HG03558 (cell line): ENCODE results near the gene AKAP3.

ENCODE experiments used
- ATAC-seq: cut with Tn5 transposase; IDR thresholded peaks from one replicate; pipeline ENCODE4 v1.9.1; 2021; ENCODE audit warnings: moderate number of reproducible peaks; ENCODE audit not compliant: unreplicated experiment; ENCODE audit errors: extremely low read depth

Gene AKAP3

DNA sequence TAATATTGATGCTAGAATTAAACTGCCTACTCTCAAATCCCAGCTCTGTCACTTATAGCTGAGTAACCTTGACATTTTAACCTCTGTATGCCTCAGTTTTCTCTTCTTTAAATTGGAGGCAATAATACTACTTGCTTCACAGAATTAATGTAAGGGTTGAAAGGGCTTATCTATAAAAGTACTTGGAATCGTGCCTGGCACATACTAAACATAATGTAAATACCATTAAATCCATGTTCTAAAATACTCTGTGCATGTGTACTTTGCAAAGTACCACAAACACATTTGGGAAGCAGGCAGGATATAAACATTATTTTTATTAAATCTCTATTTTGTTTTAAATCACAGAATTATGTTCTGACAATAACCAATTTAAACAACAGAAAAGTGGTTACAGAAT, 44.9 kb downstream of the AKAP3 start:
- ATAC-seq, result no peak

GRCh38 chr12:4603421-4603820, 45.4 kb downstream of the AKAP3 start:
- ATAC-seq, result no peak

GRCh38 chr12:4595881-4596280, 53.0 kb downstream of the AKAP3 start:
- ATAC-seq, result no peak

DNA sequence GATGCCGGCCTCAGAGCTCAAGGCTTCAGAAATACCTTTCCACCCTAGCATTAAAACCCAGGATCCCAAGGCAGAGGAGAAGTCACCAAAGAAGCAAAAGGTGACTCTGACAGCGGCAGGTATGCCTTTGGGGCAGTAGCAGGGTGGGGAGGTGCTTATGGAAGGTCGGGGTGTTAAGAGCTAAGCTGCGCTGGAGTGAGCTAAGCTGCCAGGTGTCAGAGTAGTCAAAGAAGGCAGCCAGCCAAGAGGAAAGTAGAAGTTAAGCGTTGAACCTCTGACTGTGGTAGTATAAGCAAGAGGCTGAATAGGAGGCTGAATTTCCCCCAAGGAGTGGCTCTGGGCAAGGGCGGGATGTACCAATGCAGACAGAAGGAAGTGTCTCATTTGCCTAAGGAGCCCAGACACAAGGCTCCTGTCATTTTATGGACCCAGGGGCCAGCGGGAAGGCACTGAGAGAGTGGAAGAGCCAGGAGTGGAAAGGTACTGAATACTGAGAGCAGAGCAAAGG, 57.6 kb downstream of the AKAP3 start:
- no peak for ATAC-seq

GRCh38 chr12:4589941-4590340, 58.9 kb downstream of the AKAP3 start:
- ATAC-seq, result no peak

- ATAC-seq, result no peak
Observed at GRCh38 chr12:4588916-4589315, 59.9 kb downstream of the AKAP3 start.

- ATAC-seq, result no peak
Observed at GRCh38 chr12:4587108-4587507, 61.7 kb downstream of the AKAP3 start.

GRCh38 chr12:4586500-4586899, 62.4 kb downstream of the AKAP3 start:
- no peak for ATAC-seq

GRCh38 chr12:4584896-4585295, 64.0 kb downstream of the AKAP3 start:
- no peak for ATAC-seq

- ATAC-seq, result no peak
Observed at GRCh38 chr12:4584281-4584680, 64.6 kb downstream of the AKAP3 start.

DNA sequence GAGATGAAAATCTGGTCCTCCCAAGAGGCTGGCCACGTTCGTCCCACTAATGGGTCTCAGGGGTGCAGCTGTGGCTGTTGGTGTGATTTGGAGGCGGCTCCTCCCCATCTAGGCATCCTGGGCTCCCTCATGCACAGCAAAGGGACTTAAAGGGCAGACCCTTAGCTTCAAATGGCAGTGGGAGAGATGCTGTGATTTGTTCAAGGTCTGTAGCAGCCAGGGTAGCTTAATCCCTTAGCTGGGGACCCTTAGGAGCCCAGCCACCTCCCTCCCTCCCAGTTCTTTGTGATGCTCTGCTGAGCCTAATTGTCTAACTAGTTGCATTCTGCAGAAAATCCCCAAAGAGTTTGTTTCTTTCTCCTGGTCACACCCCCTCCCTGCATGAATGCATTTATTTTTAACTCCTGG, 68.6 kb downstream of the AKAP3 start:
- no peak for ATAC-seq

DNA sequence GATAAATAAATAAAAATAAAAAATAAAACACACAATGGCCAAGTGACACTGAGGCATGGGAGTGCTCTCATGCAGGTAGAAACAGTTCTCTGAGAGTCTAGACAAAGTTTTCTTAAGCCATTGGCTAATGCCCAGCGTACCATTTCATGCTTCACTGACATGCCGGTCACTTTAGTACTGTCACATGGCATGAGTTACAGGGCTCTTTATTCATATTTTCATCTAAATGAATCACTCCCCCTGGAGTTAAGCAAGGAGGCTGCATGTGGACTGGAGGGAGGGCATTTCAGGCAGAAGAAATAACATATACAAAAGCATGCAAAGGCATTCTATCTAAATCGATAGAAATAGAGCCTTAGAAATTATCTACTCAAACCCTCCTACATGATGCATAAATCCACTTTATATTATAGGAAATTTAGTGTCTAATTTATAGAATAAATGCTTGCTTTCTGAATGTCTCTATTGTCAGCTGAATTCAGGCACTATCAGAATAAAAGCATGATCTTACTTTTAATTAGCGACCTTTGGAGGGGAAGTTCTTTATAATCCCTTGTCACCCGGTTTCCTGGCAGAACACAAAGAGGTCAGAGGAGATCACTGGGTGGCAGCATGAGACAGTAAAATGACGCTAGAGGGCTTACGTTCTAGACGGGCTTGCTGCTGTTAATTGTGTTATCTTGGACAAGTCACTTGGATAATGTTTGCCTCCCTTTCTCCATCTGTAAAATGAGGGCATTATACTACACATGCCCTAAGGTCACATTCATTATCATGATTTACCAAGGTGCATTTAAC, 69.3 kb downstream of the AKAP3 start:
- ATAC-seq, result no peak

GRCh38 chr12:4572680-4573079, 76.2 kb downstream of the AKAP3 start:
- ATAC-seq, result no peak

DNA sequence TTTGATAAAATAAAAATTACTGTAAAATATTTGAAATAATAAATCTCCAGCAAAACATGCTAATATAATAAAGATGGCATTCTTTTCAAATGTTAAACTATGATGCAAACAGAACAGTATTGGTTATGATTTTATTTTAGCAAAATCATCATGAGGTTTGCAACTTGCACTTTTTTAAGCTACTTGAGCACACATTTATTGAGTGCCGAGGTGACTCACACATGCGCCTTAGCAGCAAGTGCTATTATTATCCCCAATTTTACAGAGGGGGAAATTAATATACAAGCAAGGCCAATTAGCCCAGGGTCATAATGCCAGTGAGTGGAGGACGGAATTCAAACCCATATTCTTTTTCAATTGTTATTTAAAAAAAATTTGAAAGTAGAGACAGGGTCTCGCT, 79.6 kb downstream of the AKAP3 start:
- no peak for ATAC-seq

DNA sequence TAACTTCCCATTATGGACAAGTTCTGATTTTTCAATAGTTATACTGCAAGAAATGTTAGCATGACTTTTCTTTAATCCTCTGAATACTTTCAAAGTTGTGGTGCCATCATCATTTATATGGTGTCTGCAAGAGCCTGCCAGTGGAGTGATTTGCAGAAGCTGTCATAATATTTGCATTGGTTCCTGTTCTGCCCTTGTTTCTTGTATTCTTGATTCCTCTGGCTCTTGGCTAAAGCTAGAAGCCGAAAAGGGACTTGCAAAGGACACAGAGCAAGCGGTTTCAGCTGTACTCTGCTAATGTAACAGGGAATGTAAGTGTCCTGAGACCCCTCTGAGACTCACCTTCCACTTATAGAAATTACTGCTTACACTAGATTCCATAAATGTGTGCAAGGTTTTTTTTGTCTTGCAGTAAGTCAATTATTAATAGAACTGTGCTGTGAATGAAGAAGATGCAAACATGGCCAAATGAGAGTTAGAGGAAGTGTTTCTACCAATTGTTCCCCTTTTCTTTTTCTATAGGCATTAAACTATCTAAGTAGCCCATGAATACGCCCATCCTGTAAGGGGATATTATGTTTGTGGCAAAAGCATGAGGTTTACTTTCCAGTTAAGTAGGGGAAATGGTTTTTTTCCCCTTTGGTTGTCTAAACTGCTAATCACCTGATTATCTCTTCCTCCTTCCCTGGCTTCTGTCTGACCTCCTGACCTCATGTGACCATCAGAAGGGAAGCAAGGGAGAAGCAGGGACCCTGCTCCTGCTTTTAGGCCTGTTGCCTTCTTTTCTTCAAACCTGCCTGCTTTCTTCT, 81.6 kb downstream of the AKAP3 start:
- no peak for ATAC-seq

DNA sequence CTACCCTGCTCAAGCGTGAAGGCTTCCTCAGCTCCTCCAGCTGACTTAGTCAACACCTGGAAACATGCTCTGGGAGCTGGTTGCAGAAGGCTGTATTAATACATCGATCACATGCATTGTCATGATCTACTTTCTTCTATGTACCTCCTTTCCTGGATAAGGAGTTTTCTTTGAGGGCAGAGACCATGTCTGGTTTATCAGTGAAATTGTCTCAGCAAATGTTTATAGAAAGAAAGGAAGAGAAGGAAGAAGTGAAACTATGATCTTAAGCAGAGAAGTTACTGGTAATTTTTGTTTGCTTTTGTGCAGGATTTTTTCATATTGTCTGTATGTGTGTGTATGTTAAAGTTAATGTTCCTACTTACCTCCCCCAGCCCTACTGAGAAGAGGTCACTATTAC, 82.4 kb downstream of the AKAP3 start:
- no peak for ATAC-seq
